Urothelium cell line (cell line): ENCODE data around the gene TRIM8.
"Not testable (repeated sequence)": the region's sequence is repeated elsewhere in the genome, so short reads cannot be mapped to it uniquely, and the experiment has no call there.

Source experiments
- DNase-seq: peaks from one replicate; pipeline ENCODE4 v3.0.0; 2011; ENCODE audit warnings: low spot score, mixed read lengths
- FAIRE-seq: peaks from 2 replicates; lab custom pipeline; 2011; peaks lifted over from hg19 to GRCh38; lab: Jason Lieb, UNC

The TRIM8 gene

GRCh38 chr10:102667411-102667810, 23.1 kb downstream of the TRIM8 start:
- DNase-seq, FAIRE-seq: not testable (repeated sequence)

- FAIRE-seq (no peak), DNase-seq (no peak)
Measured at GRCh38 chr10:102668326-102669107, 24.2 kb downstream of the TRIM8 start.

- FAIRE-seq: no peak
- DNase-seq: peak; percentile 65
Measured at GRCh38 chr10:102669206-102670064, 25.2 kb downstream of the TRIM8 start.

- FAIRE-seq: no peak
- no peak for DNase-seq
Measured at GRCh38 chr10:102670065-102670670, 25.9 kb downstream of the TRIM8 start.

GRCh38 chr10:102670871-102671434, 26.7 kb downstream of the TRIM8 start:
- DNase-seq: no peak
- no peak for FAIRE-seq

- no peak for FAIRE-seq
- DNase-seq: no peak
Measured at GRCh38 chr10:102673236-102673818, 29.0 kb downstream of the TRIM8 start.

GRCh38 chr10:102673819-102674511, 29.7 kb downstream of the TRIM8 start:
- FAIRE-seq (no peak), DNase-seq (peak; percentile 73)

- no peak for DNase-seq
- FAIRE-seq: no peak
Measured at GRCh38 chr10:102674566-102674965, 30.3 kb downstream of the TRIM8 start.

- FAIRE-seq (no peak), DNase-seq (no peak)
Measured at GRCh38 chr10:102675011-102675665, 30.9 kb downstream of the TRIM8 start.

- FAIRE-seq: no peak
Measured at GRCh38 chr10:102675666-102676533, 31.6 kb downstream of the TRIM8 start.

GRCh38 chr10:102676534-102677315, 32.4 kb downstream of the TRIM8 start:
- FAIRE-seq (no peak), DNase-seq (no peak)

More at GRCh38 chr10:102675666-102676533, 31.6 kb downstream of the TRIM8 start:
- DNase-seq: peak; percentile 70

GRCh38 chr10:102677331-102678067, 33.2 kb downstream of the TRIM8 start:
- FAIRE-seq (no peak), DNase-seq (no peak)

- DNase-seq (no peak), FAIRE-seq (no peak)
Measured at GRCh38 chr10:102678068-102678400, 33.8 kb downstream of the TRIM8 start.

GRCh38 chr10:102678842-102679289, 34.6 kb downstream of the TRIM8 start:
- DNase-seq (peak; percentile 54), FAIRE-seq (no peak)

GRCh38 chr10:102679596-102679995, 35.3 kb downstream of the TRIM8 start:
- FAIRE-seq (no peak), DNase-seq (no peak)

GRCh38 chr10:102681696-102682095, 37.4 kb downstream of the TRIM8 start:
- DNase-seq (no peak), FAIRE-seq (no peak)

GRCh38 chr10:102682416-102682815, 38.1 kb downstream of the TRIM8 start:
- DNase-seq (no peak), FAIRE-seq (no peak)
